Kidney (tissue), 14 donors: Measurements from ENCODE around the gene SRRM2. TPM values are rescaled to one million over a fixed set of nuclear protein-coding genes. Genes with fewer than 3 reads are reported as not detected.

Source experiments
- DNase-seq, 5 donors: peaks; one replicate each; pipeline ENCODE4 v3.0.0-alpha.2; 2013 to 2020
- FAIRE-seq: peaks from 2 replicates; lab custom pipeline; 2012; peaks lifted over from hg19 to GRCh38; lab: Jason Lieb, UNC
- H3K27ac ChIP-seq, 2 donors: one replicate each; pipeline ENCODE4 v1.7.0; 2013; ENCODE audit warnings: low read depth in 2 of 2, low read length in 2 of 2, inconsistent platforms in 1 of 2
- H3K27me3 ChIP-seq: one replicate; pipeline ENCODE4 v1.7.1; 2013; ENCODE audit warnings: low read length, inconsistent platforms; ENCODE audit not compliant: control insufficient read depth, insufficient read depth
- H3K36me3 ChIP-seq, 3 donors: one replicate each; pipeline versions ENCODE4 v1.7.0 to v1.7.1; 2013; ENCODE audit warnings: low read length in 3 of 3, control low read depth in 1 of 3, inconsistent platforms in 1 of 3; ENCODE audit not compliant: insufficient read depth in 3 of 3, control insufficient read depth in 2 of 3
- H3K4me1 ChIP-seq, 3 donors: one replicate each; pipeline versions ENCODE4 v1.7.0 to v1.7.1; 2013; ENCODE audit warnings: low read length in 3 of 3, inconsistent platforms in 1 of 3, low read depth in 1 of 3; ENCODE audit not compliant: control insufficient read depth in 2 of 3, insufficient read depth in 2 of 3
- H3K4me3 ChIP-seq, 3 donors: one replicate each; pipeline versions ENCODE4 v1.7.0 to v1.8.1; 2013; ENCODE audit warnings: low read length in 3 of 3, control low read depth in 1 of 3, inconsistent platforms in 1 of 3
- H3K9ac ChIP-seq, 3 donors: one replicate each; pipeline versions ENCODE4 v1.7.0 to v1.7.1; 2013; ENCODE audit warnings: low read length in 3 of 3, control low read depth in 1 of 3, inconsistent platforms in 1 of 3
- H3K9me3 ChIP-seq, 3 donors: one replicate each; pipeline versions ENCODE4 v1.7.0 to v1.7.1; 2013; ENCODE audit warnings: low read length in 3 of 3, control low read depth in 1 of 3, inconsistent platforms in 1 of 3; ENCODE audit not compliant: control insufficient read depth in 2 of 3, insufficient read depth in 1 of 3
- intact Hi-C: fragments of 100-400 bp; cut with DNase I; formaldehyde crosslinking; loops from one replicate; pipeline ENCODE4 v1.11.1; 2022
- polyA plus RNA-seq: library from polyadenylated mRNA; stranded (reverse); fragments of 350-450 nt; fragmentation: Illumina TruSeq; extraction: RNeasy Lipid Tissue Mini Kit (QIAGEN cat#74804); gene quantifications from one replicate; pipeline ENCODE4 v1.2.3, GENCODE V29; 2014; ENCODE audit warnings: low read depth, low replicate concordance; ENCODE audit not compliant: insufficient read depth
- total RNA-seq: library from RNA; stranded (reverse); fragmentation: NEBNext Ultra II Directional; extraction: Animal tissue kit (Norgen Biotek cat#: 25700); gene quantifications from one replicate; pipeline ENCODE4 v1.2.1, GENCODE V29; 2021
- TF ChIP-seq, protein P1 (sequence below): IDR thresholded peaks from 3 replicates; pipeline ENCODE4 v1.5.1; 2012; ENCODE audit warnings: mild to moderate bottlenecking, moderate library complexity, borderline replicate concordance; ENCODE audit not compliant: insufficient read depth; ENCODE audit errors: extremely low read depth
- donor health status: control.
- donor health status: control.
- donor health status: control.
- donor health status: control.
- donor health status: control.
- donor health status: DM: yes; HTN: yes; CAD: no.
- donor health status: Normal renal cell carcinoma (clear cell type).

SRRM2 gene
- total and polyA plus RNA-seq, 2 donors from 2014 or later: 386 to 621 TPM

- FAIRE-seq: no peak
- H3K4me1 ChIP-seq: no peaks in the 10 kb centered on the region
- no peak overlapping the region for H3K27ac ChIP-seq
- DNase-seq: peak in 3 of 5 donors; percentile 20 to 34 (median 23)
- H3K4me3 ChIP-seq: no peak overlapping the region
- H3K36me3 ChIP-seq: no peaks in the 10 kb centered on the region
- H3K9ac ChIP-seq: no peak overlapping the region
- intact Hi-C loops: no loop called here
- TF ChIP-seq, protein P1, sequence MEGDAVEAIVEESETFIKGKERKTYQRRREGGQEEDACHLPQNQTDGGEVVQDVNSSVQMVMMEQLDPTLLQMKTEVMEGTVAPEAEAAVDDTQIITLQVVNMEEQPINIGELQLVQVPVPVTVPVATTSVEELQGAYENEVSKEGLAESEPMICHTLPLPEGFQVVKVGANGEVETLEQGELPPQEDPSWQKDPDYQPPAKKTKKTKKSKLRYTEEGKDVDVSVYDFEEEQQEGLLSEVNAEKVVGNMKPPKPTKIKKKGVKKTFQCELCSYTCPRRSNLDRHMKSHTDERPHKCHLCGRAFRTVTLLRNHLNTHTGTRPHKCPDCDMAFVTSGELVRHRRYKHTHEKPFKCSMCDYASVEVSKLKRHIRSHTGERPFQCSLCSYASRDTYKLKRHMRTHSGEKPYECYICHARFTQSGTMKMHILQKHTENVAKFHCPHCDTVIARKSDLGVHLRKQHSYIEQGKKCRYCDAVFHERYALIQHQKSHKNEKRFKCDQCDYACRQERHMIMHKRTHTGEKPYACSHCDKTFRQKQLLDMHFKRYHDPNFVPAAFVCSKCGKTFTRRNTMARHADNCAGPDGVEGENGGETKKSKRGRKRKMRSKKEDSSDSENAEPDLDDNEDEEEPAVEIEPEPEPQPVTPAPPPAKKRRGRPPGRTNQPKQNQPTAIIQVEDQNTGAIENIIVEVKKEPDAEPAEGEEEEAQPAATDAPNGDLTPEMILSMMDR: no peak
- peaks cover 0 to 9% (median 0%) of the 10 kb centered on the region in 3 donors for H3K9me3 ChIP-seq
- H3K27me3 ChIP-seq: no peaks in the 10 kb centered on the region
These were observed 47.4 kb downstream of the SRRM2 start for GRCh38 chr16:2799859-2800226.

GRCh38 chr16:2803545-2804195 lies 51.2 kb downstream of the SRRM2 start:
- no peak overlapping the region for H3K9ac ChIP-seq
- FAIRE-seq: no peak
- TF ChIP-seq, protein P1: no peak
- no peaks in the 10 kb centered on the region for H3K4me1 ChIP-seq
- H3K27me3 ChIP-seq: no peaks in the 10 kb centered on the region
- H3K9me3 ChIP-seq: peaks cover 0 to 9% (median 0%) of the 10 kb centered on the region in 3 donors
- H3K4me3 ChIP-seq: no peak overlapping the region
- H3K36me3 ChIP-seq: no peaks in the 10 kb centered on the region
- intact Hi-C loops: no loop called here
- DNase-seq: no peak
- no peak overlapping the region for H3K27ac ChIP-seq

- DNase-seq: no peak
- Histone ChIP-seq H3K4me3 (no peak overlapping the region), H3K9me3 (peaks cover 0 to 9% (median 0%) of the 10 kb centered on the region in 3 donors), H3K9ac (no peak overlapping the region), H3K27ac (no peak overlapping the region), H3K36me3 (no peaks in the 10 kb centered on the region), H3K4me1 (no peaks in the 10 kb centered on the region), H3K27me3 (no peaks in the 10 kb centered on the region)
- FAIRE-seq: no peak
- TF ChIP-seq, protein P1: no peak
- intact Hi-C loops: no loop called here
These were observed 52.3 kb downstream of the SRRM2 start for GRCh38 chr16:2804728-2805127.
